Mucosa of descending colon (tissue), 3 donors: ENCODE results near the gene RTN4R. TPM values are rescaled to one million over a fixed set of nuclear protein-coding genes. Genes with fewer than 3 reads are reported as not detected.
A peak's percentile ranks its signal among the peaks of the same experiment; 100 is the strongest.

Source experiments
- ATAC-seq: fragments of 200-7000 bp; cut with Tn5 transposase; one replicate; pipeline ENCODE4 v1.9.1; 2020; ENCODE audit warnings: mild to moderate bottlenecking, moderate library complexity
- DNase-seq, 3 donors: peaks; one replicate each; pipeline ENCODE4 v3.0.0-alpha.2; 2020
- H3K36me3 ChIP-seq: fragments of 200-600 bp; one replicate; pipeline ENCODE4 v1.8.0; 2021; ENCODE audit warnings: low read depth, mild to moderate bottlenecking
- H3K4me1 ChIP-seq: fragments of 200-600 bp; one replicate; pipeline ENCODE4 v1.8.0; 2021; ENCODE audit warnings: low read depth, mild to moderate bottlenecking
- H3K4me3 ChIP-seq: fragments of 200-600 bp; one replicate; pipeline ENCODE4 v1.8.0; 2021; ENCODE audit warnings: mild to moderate bottlenecking
- H3K9me3 ChIP-seq: fragments of 200-600 bp; one replicate; pipeline ENCODE4 v1.8.0; 2021; ENCODE audit warnings: mild to moderate bottlenecking
- CTCF ChIP-seq: fragments of 200-600 bp; IDR thresholded peaks from one replicate; pipeline ENCODE4 v1.8.0; 2022; ENCODE audit warnings: antibody characterized with exemption, mild to moderate bottlenecking
- intact Hi-C, 2 donors: fragments of 100-400 bp; cut with DNase I in 1 of 2; cut with micrococcal nuclease in 1 of 2; formaldehyde crosslinking; loops; one replicate each; pipeline versions ENCODE4 v1.11.0 to v1.11.1; 2022; cut with DNase I, micrococcal nuclease
- total RNA-seq, 3 donors: library from RNA; stranded (reverse); fragmentation: NEBNext Ultra II Directional in 2 of 3; extraction: Animal tissue kit (Norgen Biotek cat#: 25700) in 2 of 3; gene quantifications; one replicate each; pipeline versions ENCODE4 v1.2.1 to v1.2.4, GENCODE V29; 2021 to 2023
- donor health status: DM: no; HTN: no; CAD: no; lungs with moderate emphysema.
- donor health status: DM: no; HTN: no; CAD: no.
- donor health status: DM: no; HTN: yes; CAD: no.

The RTN4R gene
- total RNA-seq, 3 donors from 2014 or later, result 1.6 to 3.5 (median 2.5) TPM

GRCh38 chr22:20243537-20244249 lies 24.4 kb downstream of the RTN4R start:
- DNase-seq, result peak; percentile 50 to 78 (median 58)
- no peaks in the 10 kb centered on the region for H3K36me3 ChIP-seq
- H3K4me1 ChIP-seq, result peaks cover 3% of the 10 kb centered on the region
- no peak for TF ChIP-seq CTCF
- H3K4me3 ChIP-seq, result no peak overlapping the region
- H3K9me3 ChIP-seq, result no peaks in the 10 kb centered on the region
- peak; percentile 59 for ATAC-seq
- intact Hi-C loops, result no loop called here

- TF ChIP-seq CTCF, result no peak
- ATAC-seq (no peak), DNase-seq (no peak)
- intact Hi-C loops, result no loop called here
- peaks cover 3% of the 10 kb centered on the region for H3K4me1 ChIP-seq
- H3K4me3 ChIP-seq, result no peak overlapping the region
- H3K9me3 ChIP-seq, result no peaks in the 10 kb centered on the region
- H3K36me3 ChIP-seq, result no peaks in the 10 kb centered on the region
These were observed 25.0 kb downstream of the RTN4R start for GRCh38 chr22:20243176-20243536.

- Histone ChIP-seq H3K9me3 (no peaks in the 10 kb centered on the region), H3K36me3 (no peaks in the 10 kb centered on the region), H3K4me3 (no peak overlapping the region), H3K4me1 (peaks cover 3% of the 10 kb centered on the region)
- intact Hi-C loops, result no loop called here
- ATAC-seq, result no peak
- no peak for DNase-seq
- no peak for TF ChIP-seq CTCF
These were observed 25.5 kb downstream of the RTN4R start for GRCh38 chr22:20242393-20243175.

GRCh38 chr22:20241579-20242392 lies 26.3 kb downstream of the RTN4R start:
- Histone ChIP-seq H3K36me3 (no peaks in the 10 kb centered on the region), H3K4me3 (no peak overlapping the region), H3K9me3 (no peaks in the 10 kb centered on the region), H3K4me1 (peaks cover 3% of the 10 kb centered on the region)
- intact Hi-C loops, result no loop called here
- no peak for TF ChIP-seq CTCF
- DNase-seq (no peak), ATAC-seq (no peak)

- no peak for ATAC-seq
These were observed 27.2 kb downstream of the RTN4R start for GRCh38 chr22:20240900-20241299.

More at GRCh38 chr22:20240900-20241299, 27.2 kb downstream of the RTN4R start:
- intact Hi-C loops, result no loop called here
- H3K4me3 ChIP-seq, result no peak overlapping the region
- peaks cover 3% of the 10 kb centered on the region for H3K4me1 ChIP-seq
- H3K9me3 ChIP-seq, result no peaks in the 10 kb centered on the region
- no peaks in the 10 kb centered on the region for H3K36me3 ChIP-seq
- DNase-seq, result no peak
- no peak for TF ChIP-seq CTCF
